Mesenchymal stem cell (in vitro differentiated cells and primary cell): Measurements from ENCODE around the gene SMIM41.

Experiments
- DNase-seq: peaks from one replicate; pipeline ENCODE4 v3.0.0-alpha.2; 2013
- H2AFZ ChIP-seq: one replicate; pipeline ENCODE4 v1.6.1; 2013; ENCODE audit warnings: low read depth, mild to moderate bottlenecking, control low read depth, inconsistent platforms, low read length, moderate library complexity
- H2AK5ac ChIP-seq: 2 replicates; pipeline ENCODE4 v1.6.1; 2013; ENCODE audit warnings: low read length, moderate library complexity, mild to moderate bottlenecking, inconsistent platforms; ENCODE audit not compliant: severe bottlenecking
- H2BK120ac ChIP-seq: one replicate; pipeline ENCODE4 v1.6.1; 2013; ENCODE audit warnings: low read depth, mild to moderate bottlenecking, inconsistent platforms, low read length, moderate library complexity
- H2BK12ac ChIP-seq, 2 experiments: one replicate each; pipeline ENCODE4 v1.6.1; 2013; ENCODE audit warnings: inconsistent platforms in 2 of 2, low read length in 2 of 2, mild to moderate bottlenecking in 2 of 2, moderate library complexity in 2 of 2, control low read depth in 1 of 2
- H2BK15ac ChIP-seq: one replicate; pipeline ENCODE4 v1.6.1; 2013; ENCODE audit warnings: mild to moderate bottlenecking, low read depth, inconsistent platforms; ENCODE audit not compliant: poor library complexity, severe bottlenecking
- H2BK5ac ChIP-seq: 2 replicates; pipeline ENCODE4 v1.6.1; 2013; ENCODE audit warnings: low read depth, mild to moderate bottlenecking, low read length, control low read depth, inconsistent platforms; ENCODE audit not compliant: poor library complexity, severe bottlenecking
- H3K14ac ChIP-seq, 2 experiments: one replicate each; pipeline ENCODE4 v1.6.1; 2013; ENCODE audit warnings: inconsistent platforms in 2 of 2, low read length in 2 of 2, control low read depth in 1 of 2, mild to moderate bottlenecking in 1 of 2, moderate library complexity in 1 of 2
- H3K18ac ChIP-seq, 2 experiments: one replicate each; pipeline ENCODE4 v1.6.1; 2013; ENCODE audit warnings: inconsistent platforms in 2 of 2, low read length in 2 of 2, control low read depth in 1 of 2, low read depth in 1 of 2, mild to moderate bottlenecking in 1 of 2
- H3K23ac ChIP-seq, 2 experiments: one replicate each; pipeline ENCODE4 v1.6.1; 2013; ENCODE audit warnings: inconsistent platforms in 2 of 2, low read length in 2 of 2, mild to moderate bottlenecking in 2 of 2, moderate library complexity in 2 of 2, control low read depth in 1 of 2
- H3K27ac ChIP-seq: 2 replicates; pipeline ENCODE4 v1.5.1; 2013; ENCODE audit warnings: mild to moderate bottlenecking, moderate library complexity, low read length, control low read depth, inconsistent platforms; ENCODE audit not compliant: poor library complexity, severe bottlenecking
- H3K27me3 ChIP-seq, 2 experiments: 2 replicates each; pipeline versions ENCODE4 v1.6.1 to v1.7.0; 2013; ENCODE audit warnings: low read length in 2 of 2, mild to moderate bottlenecking in 2 of 2, moderate library complexity in 2 of 2, control low read depth in 1 of 2, inconsistent platforms in 1 of 2; ENCODE audit not compliant: control insufficient read depth in 1 of 2, insufficient read depth in 1 of 2
- H3K36me3 ChIP-seq, 2 experiments: 2 replicates each; pipeline versions ENCODE4 v1.6.1 to v1.7.0; 2013; ENCODE audit warnings: low read length in 2 of 2, control low read depth in 1 of 2, inconsistent platforms in 1 of 2, low read depth in 1 of 2, mild to moderate bottlenecking in 1 of 2; ENCODE audit not compliant: insufficient read depth in 2 of 2, control insufficient read depth in 1 of 2
- H3K4ac ChIP-seq, 2 experiments: one replicate each; pipeline ENCODE4 v1.6.1; 2013; ENCODE audit warnings: inconsistent platforms in 2 of 2, low read length in 2 of 2, mild to moderate bottlenecking in 2 of 2, moderate library complexity in 2 of 2, control low read depth in 1 of 2, low read depth in 1 of 2
- H3K4me1 ChIP-seq: 2 replicates; pipeline ENCODE4 v1.6.1; 2013; ENCODE audit warnings: low read depth, low read length, control low read depth; ENCODE audit not compliant: control insufficient read depth, insufficient read depth
- H3K4me2 ChIP-seq: 2 replicates; pipeline ENCODE4 v1.6.1; 2013; ENCODE audit warnings: low read length, mild to moderate bottlenecking, inconsistent platforms; ENCODE audit not compliant: poor library complexity, severe bottlenecking
- H3K4me3 ChIP-seq, 2 experiments: 2 replicates each; pipeline versions ENCODE4 v1.5.1 to v1.7.0; 2013; ENCODE audit warnings: low read length in 2 of 2, mild to moderate bottlenecking in 2 of 2, control low read depth in 1 of 2, low read depth in 1 of 2; ENCODE audit not compliant: insufficient read depth in 1 of 2
- H3K79me1 ChIP-seq: replicated peaks from 2 replicates; pipeline ENCODE4 v1.6.1; 2013; ENCODE audit warnings: mild to moderate bottlenecking, control low read depth, low read length, inconsistent platforms; ENCODE audit not compliant: poor library complexity, severe bottlenecking
- H3K9ac ChIP-seq: 2 replicates; pipeline ENCODE4 v1.7.0; 2013; ENCODE audit warnings: mild to moderate bottlenecking, low read length, moderate library complexity
- H3K9me3 ChIP-seq: 2 replicates; pipeline ENCODE4 v1.7.0; 2013; ENCODE audit warnings: mild to moderate bottlenecking, low read length; ENCODE audit not compliant: control insufficient read depth
- H4K8ac ChIP-seq: one replicate; pipeline ENCODE4 v1.6.1; 2013; ENCODE audit warnings: inconsistent platforms, mild to moderate bottlenecking, low read length, moderate library complexity
- H4K91ac ChIP-seq: one replicate; pipeline ENCODE4 v1.6.1; 2013; ENCODE audit warnings: mild to moderate bottlenecking, low read length, inconsistent platforms
- WGBS: methylation state at CpG from one replicate; pipeline ENCODE4 v1.1.7; 2013; ENCODE audit warnings: mixed read lengths; 5-methylcytosine and 5-hydroxymethylcytosine counted together

Gene SMIM41

DNA sequence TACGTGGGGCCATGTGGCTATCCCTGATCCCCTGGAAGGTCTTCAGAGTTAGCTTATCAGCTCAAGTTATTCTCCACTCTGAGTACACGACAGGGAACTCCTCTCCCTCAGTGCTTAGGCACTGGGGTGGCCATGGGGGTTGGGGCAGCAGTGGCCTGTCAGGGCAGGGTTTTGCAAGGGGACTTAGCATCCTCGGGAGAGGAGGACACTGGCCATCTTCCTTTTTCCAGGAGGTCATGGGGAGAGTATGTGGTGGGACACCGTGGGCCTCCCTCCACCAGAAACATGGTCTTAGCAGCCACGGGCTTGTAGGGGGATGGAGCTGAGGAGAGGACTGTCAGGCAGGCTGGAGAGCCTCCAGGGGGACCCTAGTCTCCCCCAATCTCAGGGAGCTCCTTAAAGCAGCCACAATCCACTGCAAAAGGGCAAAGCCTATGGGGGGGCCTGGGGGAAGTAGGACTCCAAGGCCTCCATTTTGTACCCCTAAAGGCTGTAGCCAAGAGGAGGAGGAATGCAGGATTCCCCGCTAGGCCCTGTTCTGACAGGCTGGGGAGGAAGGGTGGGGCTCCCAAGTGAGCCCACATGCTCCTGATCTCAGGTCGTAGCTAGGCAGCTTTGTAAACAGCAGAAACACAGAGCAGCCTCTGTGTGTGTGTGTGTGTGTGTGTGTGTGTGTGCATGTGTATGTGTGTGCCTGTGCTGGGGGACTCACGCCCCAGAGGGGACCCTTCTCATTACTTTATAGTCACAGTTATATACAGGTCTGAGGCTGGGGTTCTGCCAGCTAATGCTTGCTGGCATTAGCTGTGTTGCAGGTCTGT, 75.8 kb downstream of the SMIM41 start:
- Histone ChIP-seq H2BK15ac (no peak overlapping the region), H3K79me1 (no peaks in the 10 kb centered on the region), H3K4me3 (no peak overlapping the region), H2BK120ac (no peak overlapping the region), H2BK5ac (no peak overlapping the region), H3K27ac (no peak overlapping the region), H2BK12ac (no peak overlapping the region), H3K27me3 (no peaks in the 10 kb centered on the region), H3K9me3 (no peaks in the 10 kb centered on the region), H3K23ac (no peak overlapping the region), H2AFZ (no peak overlapping the region), H4K91ac (peak overlapping the region; percentile 48), H2AK5ac (no peak overlapping the region), H4K8ac (no peak overlapping the region), H3K4me2 (no peak overlapping the region), H3K9ac (peak overlapping the region; percentile 70), H3K18ac (no peak overlapping the region), H3K36me3 (no peaks in the 10 kb centered on the region), H3K4ac (no peak overlapping the region), H3K4me1 (peaks cover 21% of the 10 kb centered on the region), H3K14ac (no peak overlapping the region)
- peak; percentile 77 for DNase-seq
- 63% methylated on average over 6 of the region's 8 CpGs for WGBS

DNA sequence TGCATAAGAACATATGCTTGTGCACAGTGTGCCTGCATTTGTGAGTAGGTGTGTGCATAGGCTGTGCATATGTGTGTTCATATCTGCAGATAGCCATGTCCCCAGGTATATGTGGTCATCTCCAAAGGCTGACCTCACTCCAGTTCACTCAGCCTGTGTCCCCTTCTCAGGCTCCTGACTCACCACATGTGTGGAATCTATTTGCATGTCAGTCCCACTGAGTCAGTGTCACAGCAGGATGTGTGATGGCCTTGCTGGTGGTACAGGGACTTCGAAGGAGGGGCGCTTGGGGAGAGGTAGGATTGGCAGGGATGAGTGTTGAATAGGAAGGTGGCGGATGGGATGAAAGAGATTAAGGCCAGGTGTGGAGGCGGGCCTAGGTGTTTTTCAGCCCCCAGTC, 76.8 kb downstream of the SMIM41 start:
- Histone ChIP-seq H3K36me3 (no peaks in the 10 kb centered on the region), H2BK5ac (no peak overlapping the region), H3K4me3 (no peak overlapping the region), H3K27ac (no peak overlapping the region), H2AFZ (no peak overlapping the region), H3K14ac (no peak overlapping the region), H3K23ac (no peak overlapping the region), H2BK120ac (no peak overlapping the region), H3K27me3 (no peaks in the 10 kb centered on the region), H2AK5ac (no peak overlapping the region), H2BK12ac (no peak overlapping the region), H3K18ac (no peak overlapping the region), H3K79me1 (no peaks in the 10 kb centered on the region), H3K4me2 (no peak overlapping the region), H3K4ac (no peak overlapping the region), H3K4me1 (peaks cover 20% of the 10 kb centered on the region), H3K9me3 (no peaks in the 10 kb centered on the region), H2BK15ac (no peak overlapping the region), H3K9ac (no peak overlapping the region), H4K91ac (no peak overlapping the region), H4K8ac (no peak overlapping the region)
- WGBS: 62% methylated on average over 2 of the region's 4 CpGs
- no peak for DNase-seq

DNA sequence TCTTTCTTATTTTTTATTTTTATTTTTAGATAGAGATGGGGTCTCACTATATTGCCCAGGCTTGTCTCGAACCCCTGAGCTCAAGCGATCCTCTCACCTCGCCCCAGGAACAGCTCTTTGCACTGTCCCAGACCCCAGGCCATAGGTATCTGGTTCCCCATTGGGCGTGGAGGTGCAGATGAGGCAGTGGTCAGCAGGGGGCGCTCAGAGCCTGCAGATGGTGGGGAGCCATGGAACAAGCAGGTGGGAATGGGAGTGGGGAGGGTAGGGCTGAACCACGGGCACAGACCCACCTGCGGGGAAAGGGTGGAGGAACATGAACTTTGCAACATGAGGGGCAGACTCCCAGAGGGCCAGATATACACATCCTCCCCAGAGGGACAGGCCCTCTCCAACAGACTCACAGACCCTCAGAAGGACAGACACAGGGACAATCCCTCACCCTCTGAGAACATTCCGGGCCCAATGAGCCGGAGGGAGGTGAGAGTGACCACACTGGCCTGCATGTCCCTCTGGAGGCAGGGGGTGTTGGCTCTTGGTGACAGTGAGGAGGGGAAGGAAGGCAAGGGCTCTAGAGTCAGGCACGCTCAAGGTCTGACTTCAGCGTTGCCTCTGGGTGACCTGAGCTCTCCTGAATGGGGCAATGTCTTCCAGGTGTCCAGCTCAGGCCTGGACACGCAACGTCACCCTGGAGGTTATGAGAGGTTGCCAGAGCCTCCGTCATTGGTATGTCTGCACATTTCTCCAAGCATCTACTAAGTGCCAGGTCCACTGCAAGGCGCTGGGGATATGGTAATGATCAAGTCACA, 77.5 kb downstream of the SMIM41 start:
- Histone ChIP-seq H3K36me3 (no peaks in the 10 kb centered on the region), H2BK120ac (no peak overlapping the region), H2BK12ac (no peak overlapping the region), H3K14ac (peak overlapping the region in 1 of 2 experiments; percentile 18), H2BK5ac (no peak overlapping the region), H2AFZ (no peak overlapping the region), H3K23ac (peak overlapping the region in 1 of 2 experiments; percentile 34), H2AK5ac (peak overlapping the region; percentile 14), H3K27me3 (no peaks in the 10 kb centered on the region), H3K79me1 (no peaks in the 10 kb centered on the region), H4K91ac (no peak overlapping the region), H3K4me1 (peaks cover 13% of the 10 kb centered on the region), H3K4ac (no peak overlapping the region), H3K27ac (no peak overlapping the region), H3K9me3 (no peaks in the 10 kb centered on the region), H3K4me2 (no peak overlapping the region), H2BK15ac (no peak overlapping the region), H4K8ac (no peak overlapping the region), H3K4me3 (no peak overlapping the region), H3K9ac (no peak overlapping the region), H3K18ac (no peak overlapping the region)
- DNase-seq: peak; percentile 62
- 64% methylated on average over 11 of the region's 15 CpGs for WGBS

DNA sequence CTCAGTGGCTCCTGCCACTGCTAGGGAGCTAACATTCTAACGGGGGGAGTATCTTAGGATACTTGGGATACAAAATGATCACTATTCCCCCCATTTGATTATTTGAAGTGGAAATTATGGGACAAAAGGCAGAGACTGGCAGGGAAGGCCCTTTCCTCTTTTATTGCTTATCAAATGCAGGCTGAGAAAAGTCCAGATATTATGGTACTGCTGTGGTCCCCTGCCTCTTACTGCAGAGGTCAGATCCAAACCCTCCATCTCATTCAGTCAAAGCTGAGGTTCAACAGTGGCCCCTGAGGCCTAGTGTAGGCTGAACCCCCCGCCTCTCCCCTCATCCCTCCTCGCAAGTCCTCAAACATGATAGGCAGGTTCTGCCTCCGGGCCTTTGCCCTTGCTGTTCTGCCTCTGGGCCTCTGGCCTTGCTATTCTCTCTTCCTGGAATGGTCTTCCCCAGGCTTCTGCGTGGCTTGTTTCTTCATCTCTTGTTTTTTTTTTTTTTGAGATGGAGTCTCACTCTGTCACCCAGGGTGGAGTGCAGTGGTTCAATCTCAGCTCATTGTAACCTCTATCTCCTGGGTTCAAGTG, 78.2 kb downstream of the SMIM41 start:
- Histone ChIP-seq H2AFZ (no peak overlapping the region), H3K36me3 (no peaks in the 10 kb centered on the region), H3K27ac (no peak overlapping the region), H3K79me1 (no peaks in the 10 kb centered on the region), H3K14ac (no peak overlapping the region), H2BK120ac (no peak overlapping the region), H3K27me3 (peaks cover 0 to under 1% of the 10 kb centered on the region in 2 experiments), H3K4me3 (no peak overlapping the region), H4K8ac (no peak overlapping the region), H2BK12ac (no peak overlapping the region), H3K4me1 (peaks cover 8% of the 10 kb centered on the region), H4K91ac (no peak overlapping the region), H3K4ac (no peak overlapping the region), H3K18ac (no peak overlapping the region), H3K4me2 (no peak overlapping the region), H2BK5ac (no peak overlapping the region), H3K23ac (no peak overlapping the region), H2AK5ac (no peak overlapping the region), H2BK15ac (no peak overlapping the region), H3K9me3 (no peaks in the 10 kb centered on the region), H3K9ac (no peak overlapping the region)
- WGBS: 70% methylated on average over 5 of the region's 5 CpGs
- DNase-seq: no peak
